Karpas-422 (cell line): Measurements from ENCODE around the gene MRPL1. TPM values are rescaled to one million over a fixed set of nuclear protein-coding genes. Genes with fewer than 3 reads are reported as not detected.

ENCODE experiments used
- DNase-seq: peaks from one replicate; pipeline ENCODE4 v3.0.0-alpha.2; 2015
- H2AFZ ChIP-seq: fragments of 200-600 bp; sonication (generic); 2 replicates; pipeline ENCODE4 v1.6.1; 2014; ENCODE audit warnings: antibody characterized with exemption, low read length, mixed read lengths
- H3K27ac ChIP-seq: fragments of 200-600 bp; sonication (generic); 2 replicates; pipeline ENCODE4 v1.5.1; 2014; ENCODE audit warnings: mild to moderate bottlenecking, low read length, moderate library complexity
- H3K27me3 ChIP-seq: fragments of 200-600 bp; sonication (generic); 2 replicates; pipeline ENCODE4 v1.6.1; 2014; ENCODE audit warnings: low read length, mixed read lengths
- H3K36me3 ChIP-seq: fragments of 200-600 bp; sonication (generic); 2 replicates; pipeline ENCODE4 v1.6.1; 2014; ENCODE audit warnings: low read length, mixed read lengths; ENCODE audit not compliant: insufficient read depth
- H3K4me1 ChIP-seq: fragments of 200-600 bp; sonication (generic); 2 replicates; pipeline ENCODE4 v1.6.1; 2014; ENCODE audit warnings: mild to moderate bottlenecking, low read length, mixed read lengths
- H3K4me2 ChIP-seq: fragments of 200-600 bp; sonication (generic); 2 replicates; pipeline ENCODE4 v1.6.1; 2014; ENCODE audit warnings: low read length, low read depth, mild to moderate bottlenecking; ENCODE audit not compliant: poor library complexity, severe bottlenecking
- H3K4me3 ChIP-seq: fragments of 200-600 bp; sonication (generic); 2 replicates; pipeline ENCODE4 v1.5.1; 2014; ENCODE audit warnings: mild to moderate bottlenecking, antibody characterized with exemption, low read length, mixed read lengths
- H3K79me2 ChIP-seq: fragments of 200-600 bp; sonication (generic); 2 replicates; pipeline ENCODE4 v1.6.1; 2014; ENCODE audit warnings: mild to moderate bottlenecking, low read length, mixed read lengths
- H3K9ac ChIP-seq: fragments of 200-600 bp; sonication (generic); 2 replicates; pipeline ENCODE4 v1.6.0; 2014; ENCODE audit warnings: low read length
- H3K9me2 ChIP-seq: fragments of 200-600 bp; sonication (generic), shearing (Covaris generic); replicated peaks from 2 replicates; pipeline ENCODE4 v1.6.0; 2014; ENCODE audit warnings: mild to moderate bottlenecking, low read length, moderate library complexity; ENCODE audit not compliant: insufficient read depth
- H3K9me3 ChIP-seq: fragments of 300-700, 200-600 bp; sonication (generic); 2 replicates; pipeline ENCODE4 v1.6.1; 2014; ENCODE audit warnings: low read length, mixed read lengths
- H4K20me1 ChIP-seq: fragments of 200-600 bp; sonication (generic); 2 replicates; pipeline ENCODE4 v1.6.1; 2014; ENCODE audit warnings: mild to moderate bottlenecking, antibody characterized with exemption, low read length, low read depth; ENCODE audit not compliant: insufficient read depth
- total RNA-seq: library from RNA; depleted of rRNA; stranded (reverse); fragments of >200 nt; shearing (Covaris generic); gene quantifications from 2 replicates; pipeline ENCODE4 v1.2.3, GENCODE V29; 2014; ENCODE audit warnings: low replicate concordance

MRPL1 gene
- total RNA-seq, 1 experiment from 2014 or later, result 13.5 TPM

GRCh38 chr4:77880784-77881183 is 18.2 kb downstream of the MRPL1 start:
- no peaks in the 10 kb centered on the region for H3K4me1 ChIP-seq
- H2AFZ ChIP-seq, result no peak overlapping the region
- H3K9ac ChIP-seq, result no peak overlapping the region
- H3K27ac ChIP-seq, result no peak overlapping the region
- H3K9me2 ChIP-seq, result no peaks in the 10 kb centered on the region
- H4K20me1 ChIP-seq, result no peaks in the 10 kb centered on the region
- no peaks in the 10 kb centered on the region for H3K9me3 ChIP-seq
- peaks cover 44% of the 10 kb centered on the region for H3K79me2 ChIP-seq
- no peak for DNase-seq
- no peak overlapping the region for H3K4me3 ChIP-seq
- no peaks in the 10 kb centered on the region for H3K27me3 ChIP-seq
- peaks cover 5% of the 10 kb centered on the region; the same call in 1 of the 2 replicates for H3K36me3 ChIP-seq
- no peak overlapping the region for H3K4me2 ChIP-seq

- Histone ChIP-seq H3K9me3 (no peaks in the 10 kb centered on the region), H3K4me3 (no peak overlapping the region), H3K4me1 (no peaks in the 10 kb centered on the region), H3K9ac (no peak overlapping the region), H3K27me3 (no peaks in the 10 kb centered on the region), H2AFZ (no peak overlapping the region), H3K79me2 (peaks cover 44% of the 10 kb centered on the region), H3K9me2 (no peaks in the 10 kb centered on the region), H3K4me2 (no peak overlapping the region), H3K27ac (no peak overlapping the region), H3K36me3 (peaks cover 5% of the 10 kb centered on the region; the same call in 1 of the 2 replicates), H4K20me1 (no peaks in the 10 kb centered on the region)
- no peak for DNase-seq
Observed at GRCh38 chr4:77881460-77882295, 19.0 kb downstream of the MRPL1 start.

GRCh38 chr4:77893451-77893850 is 30.8 kb downstream of the MRPL1 start:
- no peak overlapping the region for H3K4me2 ChIP-seq
- peaks cover 2% of the 10 kb centered on the region; the same call in 1 of the 2 replicates for H3K36me3 ChIP-seq
- no peaks in the 10 kb centered on the region for H3K9me2 ChIP-seq
- H3K4me1 ChIP-seq, result peaks cover 7% of the 10 kb centered on the region
- H2AFZ ChIP-seq, result no peak overlapping the region
- DNase-seq, result no peak
- 0 out of 2 replicates have a peak, but pooled peaks cover 2% of the 10 kb centered on the region for H3K79me2 ChIP-seq
- no peak overlapping the region for H3K9ac ChIP-seq
- H3K27ac ChIP-seq, result peak overlapping the region; percentile 13; the same call in 1 of the 2 replicates
- H4K20me1 ChIP-seq, result no peaks in the 10 kb centered on the region
- H3K27me3 ChIP-seq, result no peaks in the 10 kb centered on the region
- no peak overlapping the region for H3K4me3 ChIP-seq
- H3K9me3 ChIP-seq, result no peaks in the 10 kb centered on the region

GRCh38 chr4:77899607-77900006 is 37.0 kb downstream of the MRPL1 start:
- Histone ChIP-seq H3K27ac (no peak overlapping the region), H2AFZ (no peak overlapping the region), H3K9ac (no peak overlapping the region), H3K79me2 (peaks cover 6% of the 10 kb centered on the region; the same call in 1 of the 2 replicates), H3K9me3 (no peaks in the 10 kb centered on the region), H3K4me3 (no peak overlapping the region), H3K4me2 (no peak overlapping the region), H3K27me3 (no peaks in the 10 kb centered on the region), H3K4me1 (no peaks in the 10 kb centered on the region), H3K9me2 (no peaks in the 10 kb centered on the region), H3K36me3 (peaks cover 13% of the 10 kb centered on the region), H4K20me1 (no peaks in the 10 kb centered on the region)
- no peak for DNase-seq

GRCh38 chr4:77903186-77903585 is 40.6 kb downstream of the MRPL1 start:
- DNase-seq, result no peak
- H3K79me2 ChIP-seq, result peaks cover 6% of the 10 kb centered on the region; the same call in 1 of the 2 replicates
- peaks cover 13% of the 10 kb centered on the region for H3K36me3 ChIP-seq
- no peaks in the 10 kb centered on the region for H3K9me3 ChIP-seq
- no peak overlapping the region for H3K4me3 ChIP-seq
- no peak overlapping the region for H3K9ac ChIP-seq
- H4K20me1 ChIP-seq, result no peaks in the 10 kb centered on the region
- no peaks in the 10 kb centered on the region for H3K4me1 ChIP-seq
- no peak overlapping the region for H2AFZ ChIP-seq
- H3K9me2 ChIP-seq, result no peaks in the 10 kb centered on the region
- no peaks in the 10 kb centered on the region for H3K27me3 ChIP-seq
- no peak overlapping the region for H3K27ac ChIP-seq
- H3K4me2 ChIP-seq, result no peak overlapping the region

GRCh38 chr4:77905651-77906263 is 43.1 kb downstream of the MRPL1 start:
- H3K9me3 ChIP-seq, result no peaks in the 10 kb centered on the region

GRCh38 chr4:77910676-77911075 is 48.0 kb downstream of the MRPL1 start:
- H3K9ac ChIP-seq, result no peak overlapping the region
- no peak for DNase-seq
- H3K4me1 ChIP-seq, result no peaks in the 10 kb centered on the region
- H3K79me2 ChIP-seq, result no peaks in the 10 kb centered on the region
- no peak overlapping the region for H2AFZ ChIP-seq
- H3K4me3 ChIP-seq, result no peak overlapping the region
- no peaks in the 10 kb centered on the region for H3K27me3 ChIP-seq
- peaks cover 18% of the 10 kb centered on the region for H3K36me3 ChIP-seq
- no peak overlapping the region for H3K4me2 ChIP-seq
- no peak overlapping the region for H3K27ac ChIP-seq
- no peaks in the 10 kb centered on the region for H3K9me3 ChIP-seq
- H4K20me1 ChIP-seq, result no peaks in the 10 kb centered on the region
- no peaks in the 10 kb centered on the region for H3K9me2 ChIP-seq

More at GRCh38 chr4:77905651-77906263, 43.1 kb downstream of the MRPL1 start:
- no peaks in the 10 kb centered on the region for H3K4me1 ChIP-seq
- H3K36me3 ChIP-seq, result peaks cover 18% of the 10 kb centered on the region
- no peak overlapping the region for H2AFZ ChIP-seq
- H3K79me2 ChIP-seq, result no peaks in the 10 kb centered on the region
- H3K4me3 ChIP-seq, result no peak overlapping the region
- H3K27me3 ChIP-seq, result no peaks in the 10 kb centered on the region
- H3K27ac ChIP-seq, result no peak overlapping the region
- no peak for DNase-seq
- H3K9ac ChIP-seq, result no peak overlapping the region
- no peak overlapping the region for H3K4me2 ChIP-seq
- no peaks in the 10 kb centered on the region for H4K20me1 ChIP-seq
- H3K9me2 ChIP-seq, result no peaks in the 10 kb centered on the region

GRCh38 chr4:77911091-77911490 is 48.5 kb downstream of the MRPL1 start:
- Histone ChIP-seq H3K9me3 (no peaks in the 10 kb centered on the region), H3K27me3 (no peaks in the 10 kb centered on the region), H3K4me1 (no peaks in the 10 kb centered on the region), H2AFZ (no peak overlapping the region), H4K20me1 (no peaks in the 10 kb centered on the region), H3K79me2 (no peaks in the 10 kb centered on the region), H3K27ac (no peak overlapping the region), H3K9ac (no peak overlapping the region), H3K4me2 (no peak overlapping the region), H3K36me3 (peaks cover 18% of the 10 kb centered on the region), H3K4me3 (no peak overlapping the region), H3K9me2 (no peaks in the 10 kb centered on the region)
- no peak for DNase-seq
